Measurements from ENCODE around the gene FITM2.

FITM2 gene

DNA sequence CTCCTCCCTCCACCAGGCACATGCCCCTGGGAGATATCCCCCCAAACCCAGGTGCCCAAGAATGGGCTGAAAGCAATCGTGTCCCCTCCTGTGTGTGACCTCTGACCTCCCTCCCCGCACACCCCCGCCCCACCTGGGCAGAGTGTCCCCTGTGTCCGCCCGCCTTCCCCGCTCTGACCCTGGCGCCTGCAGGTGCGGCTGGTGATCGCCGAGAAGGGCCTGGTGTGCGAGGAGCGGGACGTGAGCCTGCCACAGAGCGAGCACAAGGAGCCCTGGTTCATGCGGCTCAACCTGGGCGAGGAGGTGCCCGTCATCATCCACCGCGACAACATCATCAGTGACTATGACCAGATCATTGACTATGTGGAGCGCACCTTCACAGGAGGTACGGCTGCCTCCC lies 54.0 kb downstream of the FITM2 start:
- TF ChIP-seq PPARA (CRISPR knock-in tag; IDR thresholded peaks at IDR 0.05; ENCODE audit: borderline replicate concordance), result no peak
- no peak for TF ChIP-seq BACH2 (CRISPR knock-in tag; IDR thresholded peaks at IDR 0.05; ENCODE audit: borderline replicate concordance)
- TF ChIP-seq OSR1 (CRISPR knock-in tag; IDR thresholded peaks at IDR 0.05), result no peak
- no peak for TF ChIP-seq ZFP30 (CRISPR knock-in tag; IDR thresholded peaks at IDR 0.05)
- no peak for TF ChIP-seq GLIS3 (CRISPR knock-in tag; IDR thresholded peaks at IDR 0.05)
- TF ChIP-seq, protein P1, sequence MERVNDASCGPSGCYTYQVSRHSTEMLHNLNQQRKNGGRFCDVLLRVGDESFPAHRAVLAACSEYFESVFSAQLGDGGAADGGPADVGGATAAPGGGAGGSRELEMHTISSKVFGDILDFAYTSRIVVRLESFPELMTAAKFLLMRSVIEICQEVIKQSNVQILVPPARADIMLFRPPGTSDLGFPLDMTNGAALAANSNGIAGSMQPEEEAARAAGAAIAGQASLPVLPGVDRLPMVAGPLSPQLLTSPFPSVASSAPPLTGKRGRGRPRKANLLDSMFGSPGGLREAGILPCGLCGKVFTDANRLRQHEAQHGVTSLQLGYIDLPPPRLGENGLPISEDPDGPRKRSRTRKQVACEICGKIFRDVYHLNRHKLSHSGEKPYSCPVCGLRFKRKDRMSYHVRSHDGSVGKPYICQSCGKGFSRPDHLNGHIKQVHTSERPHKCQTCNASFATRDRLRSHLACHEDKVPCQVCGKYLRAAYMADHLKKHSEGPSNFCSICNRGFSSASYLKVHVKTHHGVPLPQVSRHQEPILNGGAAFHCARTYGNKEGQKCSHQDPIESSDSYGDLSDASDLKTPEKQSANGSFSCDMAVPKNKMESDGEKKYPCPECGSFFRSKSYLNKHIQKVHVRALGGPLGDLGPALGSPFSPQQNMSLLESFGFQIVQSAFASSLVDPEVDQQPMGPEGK (CRISPR knock-in tag; IDR thresholded peaks at IDR 0.05; ENCODE audit: borderline replicate concordance), result no peak
- TF ChIP-seq ISL1 (CRISPR knock-in tag; IDR thresholded peaks at IDR 0.05), result no peak
- TF ChIP-seq ZC3H10 (CRISPR knock-in tag; IDR thresholded peaks at IDR 0.05), result no peak
- TF ChIP-seq TOX (CRISPR knock-in tag; IDR thresholded peaks at IDR 0.05; ENCODE audit: borderline replicate concordance), result no peak
- no peak for TF ChIP-seq ZNF8 (CRISPR knock-in tag; IDR thresholded peaks at IDR 0.05)
- TF ChIP-seq SNAI2 (CRISPR knock-in tag; IDR thresholded peaks at IDR 0.05), result no peak
- TF ChIP-seq, protein P2, sequence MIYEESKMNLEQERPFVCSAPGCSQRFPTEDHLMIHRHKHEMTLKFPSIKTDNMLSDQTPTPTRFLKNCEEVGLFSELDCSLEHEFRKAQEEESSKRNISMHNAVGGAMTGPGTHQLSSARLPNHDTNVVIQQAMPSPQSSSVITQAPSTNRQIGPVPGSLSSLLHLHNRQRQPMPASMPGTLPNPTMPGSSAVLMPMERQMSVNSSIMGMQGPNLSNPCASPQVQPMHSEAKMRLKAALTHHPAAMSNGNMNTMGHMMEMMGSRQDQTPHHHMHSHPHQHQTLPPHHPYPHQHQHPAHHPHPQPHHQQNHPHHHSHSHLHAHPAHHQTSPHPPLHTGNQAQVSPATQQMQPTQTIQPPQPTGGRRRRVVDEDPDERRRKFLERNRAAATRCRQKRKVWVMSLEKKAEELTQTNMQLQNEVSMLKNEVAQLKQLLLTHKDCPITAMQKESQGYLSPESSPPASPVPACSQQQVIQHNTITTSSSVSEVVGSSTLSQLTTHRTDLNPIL (CRISPR knock-in tag; IDR thresholded peaks at IDR 0.05; ENCODE audit: low read depth), result no peak

DNA sequence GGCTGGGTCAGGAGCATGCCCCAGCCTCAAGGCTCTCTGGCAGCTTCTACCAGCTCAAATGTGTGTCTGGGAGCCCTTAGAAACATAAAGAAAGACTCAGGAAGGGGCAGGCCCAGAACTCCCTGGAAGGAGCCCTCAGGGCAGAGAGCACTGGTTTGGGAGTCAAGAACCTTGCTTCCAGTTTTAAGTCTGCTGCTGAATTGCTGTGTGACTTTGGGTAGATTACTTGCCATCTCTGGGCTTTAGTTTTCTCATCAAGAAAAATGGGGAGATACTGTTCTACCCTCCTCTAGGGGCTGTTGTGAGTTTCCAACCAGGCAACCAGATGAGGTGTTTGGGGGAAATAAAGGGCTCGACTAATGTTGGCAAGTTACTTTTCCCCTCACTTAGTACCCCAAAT lies 55.1 kb downstream of the FITM2 start:
- TF ChIP-seq BACH2 (CRISPR knock-in tag; IDR thresholded peaks at IDR 0.05; ENCODE audit: borderline replicate concordance), result no peak
- TF ChIP-seq ESRRG (CRISPR knock-in tag; IDR thresholded peaks at IDR 0.05), result no peak
- no peak for TF ChIP-seq OSR1 (CRISPR knock-in tag; IDR thresholded peaks at IDR 0.05)
- no peak for TF ChIP-seq ISL1 (CRISPR knock-in tag; IDR thresholded peaks at IDR 0.05)
- no peak for TF ChIP-seq ZFP30 (CRISPR knock-in tag; IDR thresholded peaks at IDR 0.05)
- TF ChIP-seq, protein P3, sequence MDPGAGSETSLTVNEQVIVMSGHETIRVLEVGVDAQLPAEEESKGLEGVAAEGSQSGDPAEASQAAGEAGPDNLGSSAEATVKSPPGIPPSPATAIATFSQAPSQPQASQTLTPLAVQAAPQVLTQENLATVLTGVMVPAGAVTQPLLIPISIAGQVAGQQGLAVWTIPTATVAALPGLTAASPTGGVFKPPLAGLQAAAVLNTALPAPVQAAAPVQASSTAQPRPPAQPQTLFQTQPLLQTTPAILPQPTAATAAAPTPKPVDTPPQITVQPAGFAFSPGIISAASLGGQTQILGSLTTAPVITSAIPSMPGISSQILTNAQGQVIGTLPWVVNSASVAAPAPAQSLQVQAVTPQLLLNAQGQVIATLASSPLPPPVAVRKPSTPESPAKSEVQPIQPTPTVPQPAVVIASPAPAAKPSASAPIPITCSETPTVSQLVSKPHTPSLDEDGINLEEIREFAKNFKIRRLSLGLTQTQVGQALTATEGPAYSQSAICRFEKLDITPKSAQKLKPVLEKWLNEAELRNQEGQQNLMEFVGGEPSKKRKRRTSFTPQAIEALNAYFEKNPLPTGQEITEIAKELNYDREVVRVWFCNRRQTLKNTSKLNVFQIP (CRISPR knock-in tag; IDR thresholded peaks at IDR 0.05; ENCODE audit: borderline replicate concordance, low read depth), result no peak
- TF ChIP-seq ZFP3 (CRISPR knock-in tag; IDR thresholded peaks at IDR 0.05), result no peak
- TF ChIP-seq RARB (CRISPR knock-in tag; IDR thresholded peaks at IDR 0.05), result no peak
- TF ChIP-seq TOX (CRISPR knock-in tag; IDR thresholded peaks at IDR 0.05; ENCODE audit: borderline replicate concordance), result no peak
- no peak for TF ChIP-seq ZNF8 (CRISPR knock-in tag; IDR thresholded peaks at IDR 0.05)
- TF ChIP-seq TCF4 (CRISPR knock-in tag; IDR thresholded peaks at IDR 0.05; ENCODE audit: borderline replicate concordance), result no peak
- TF ChIP-seq, protein P1 (CRISPR knock-in tag; IDR thresholded peaks at IDR 0.05; ENCODE audit: borderline replicate concordance), result no peak
- TF ChIP-seq, protein P4, sequence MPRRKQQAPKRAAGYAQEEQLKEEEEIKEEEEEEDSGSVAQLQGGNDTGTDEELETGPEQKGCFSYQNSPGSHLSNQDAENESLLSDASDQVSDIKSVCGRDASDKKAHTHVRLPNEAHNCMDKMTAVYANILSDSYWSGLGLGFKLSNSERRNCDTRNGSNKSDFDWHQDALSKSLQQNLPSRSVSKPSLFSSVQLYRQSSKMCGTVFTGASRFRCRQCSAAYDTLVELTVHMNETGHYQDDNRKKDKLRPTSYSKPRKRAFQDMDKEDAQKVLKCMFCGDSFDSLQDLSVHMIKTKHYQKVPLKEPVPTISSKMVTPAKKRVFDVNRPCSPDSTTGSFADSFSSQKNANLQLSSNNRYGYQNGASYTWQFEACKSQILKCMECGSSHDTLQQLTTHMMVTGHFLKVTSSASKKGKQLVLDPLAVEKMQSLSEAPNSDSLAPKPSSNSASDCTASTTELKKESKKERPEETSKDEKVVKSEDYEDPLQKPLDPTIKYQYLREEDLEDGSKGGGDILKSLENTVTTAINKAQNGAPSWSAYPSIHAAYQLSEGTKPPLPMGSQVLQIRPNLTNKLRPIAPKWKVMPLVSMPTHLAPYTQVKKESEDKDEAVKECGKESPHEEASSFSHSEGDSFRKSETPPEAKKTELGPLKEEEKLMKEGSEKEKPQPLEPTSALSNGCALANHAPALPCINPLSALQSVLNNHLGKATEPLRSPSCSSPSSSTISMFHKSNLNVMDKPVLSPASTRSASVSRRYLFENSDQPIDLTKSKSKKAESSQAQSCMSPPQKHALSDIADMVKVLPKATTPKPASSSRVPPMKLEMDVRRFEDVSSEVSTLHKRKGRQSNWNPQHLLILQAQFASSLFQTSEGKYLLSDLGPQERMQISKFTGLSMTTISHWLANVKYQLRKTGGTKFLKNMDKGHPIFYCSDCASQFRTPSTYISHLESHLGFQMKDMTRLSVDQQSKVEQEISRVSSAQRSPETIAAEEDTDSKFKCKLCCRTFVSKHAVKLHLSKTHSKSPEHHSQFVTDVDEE (CRISPR knock-in tag; IDR thresholded peaks at IDR 0.05), result no peak
- TF ChIP-seq, protein P5, sequence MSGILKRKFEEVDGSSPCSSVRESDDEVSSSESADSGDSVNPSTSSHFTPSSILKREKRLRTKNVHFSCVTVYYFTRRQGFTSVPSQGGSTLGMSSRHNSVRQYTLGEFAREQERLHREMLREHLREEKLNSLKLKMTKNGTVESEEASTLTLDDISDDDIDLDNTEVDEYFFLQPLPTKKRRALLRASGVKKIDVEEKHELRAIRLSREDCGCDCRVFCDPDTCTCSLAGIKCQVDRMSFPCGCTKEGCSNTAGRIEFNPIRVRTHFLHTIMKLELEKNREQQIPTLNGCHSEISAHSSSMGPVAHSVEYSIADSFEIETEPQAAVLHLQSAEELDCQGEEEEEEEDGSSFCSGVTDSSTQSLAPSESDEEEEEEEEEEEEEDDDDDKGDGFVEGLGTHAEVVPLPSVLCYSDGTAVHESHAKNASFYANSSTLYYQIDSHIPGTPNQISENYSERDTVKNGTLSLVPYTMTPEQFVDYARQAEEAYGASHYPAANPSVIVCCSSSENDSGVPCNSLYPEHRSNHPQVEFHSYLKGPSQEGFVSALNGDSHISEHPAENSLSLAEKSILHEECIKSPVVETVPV (CRISPR knock-in tag; IDR thresholded peaks at IDR 0.05), result no peak
- TF ChIP-seq ZC3H10 (CRISPR knock-in tag; IDR thresholded peaks at IDR 0.05), result no peak
- no peak for TF ChIP-seq ZNF565 (CRISPR knock-in tag; conservative IDR thresholded peaks at IDR 0.05; ENCODE audit: low read depth)
- no peak for TF ChIP-seq GLIS3 (CRISPR knock-in tag; IDR thresholded peaks at IDR 0.05)
- TF ChIP-seq PPARA (CRISPR knock-in tag; IDR thresholded peaks at IDR 0.05; ENCODE audit: borderline replicate concordance), result no peak
- ATAC-seq, result no peak

More for the DNA sequence above, 54.0 kb downstream of the FITM2 start:
- no peak for ATAC-seq

All from SK-N-SH treated with all-trans-retinoic acid at 6 μM for 48 hours (cell line).